Esophagus muscularis mucosa (tissue), 4 donors: ENCODE measurements around the gene ZNF652.

Experiments used
- EP300 ChIP-seq: sonication (generic); formaldehyde crosslinking; IDR thresholded peaks from one replicate; pipeline ENCODE4 v1.6.1; 2017; ENCODE audit warnings: antibody characterized with exemption
- POLR2A ChIP-seq: fragments of 450-650 bp; IDR thresholded peaks from one replicate; pipeline ENCODE4 v1.6.1; 2017; ENCODE audit warnings: antibody characterized with exemption, moderate library complexity, mild to moderate bottlenecking, low read depth
- POLR2AphosphoS5 ChIP-seq, 2 donors: sonication (generic); formaldehyde crosslinking; IDR thresholded peaks; one replicate each; pipeline ENCODE4 v1.6.1; 2017; ENCODE audit warnings: antibody characterized with exemption in 2 of 2
- TF ChIP-seq, protein P1 (sequence below), 3 experiments: fragments of 200-600 bp in 2 of 3; fragments of 450-650 bp in 1 of 3; sonication (generic) in 2 of 3; IDR thresholded peaks; one replicate each; pipeline ENCODE4 v1.5.1; 2017 to 2019; ENCODE audit warnings: antibody characterized with exemption in 3 of 3, mild to moderate bottlenecking in 2 of 3, moderate library complexity in 1 of 3

GRCh38 chr17:49318435-49318965 lies 43.5 kb downstream of the ZNF652 start:
- TF ChIP-seq, protein P1, sequence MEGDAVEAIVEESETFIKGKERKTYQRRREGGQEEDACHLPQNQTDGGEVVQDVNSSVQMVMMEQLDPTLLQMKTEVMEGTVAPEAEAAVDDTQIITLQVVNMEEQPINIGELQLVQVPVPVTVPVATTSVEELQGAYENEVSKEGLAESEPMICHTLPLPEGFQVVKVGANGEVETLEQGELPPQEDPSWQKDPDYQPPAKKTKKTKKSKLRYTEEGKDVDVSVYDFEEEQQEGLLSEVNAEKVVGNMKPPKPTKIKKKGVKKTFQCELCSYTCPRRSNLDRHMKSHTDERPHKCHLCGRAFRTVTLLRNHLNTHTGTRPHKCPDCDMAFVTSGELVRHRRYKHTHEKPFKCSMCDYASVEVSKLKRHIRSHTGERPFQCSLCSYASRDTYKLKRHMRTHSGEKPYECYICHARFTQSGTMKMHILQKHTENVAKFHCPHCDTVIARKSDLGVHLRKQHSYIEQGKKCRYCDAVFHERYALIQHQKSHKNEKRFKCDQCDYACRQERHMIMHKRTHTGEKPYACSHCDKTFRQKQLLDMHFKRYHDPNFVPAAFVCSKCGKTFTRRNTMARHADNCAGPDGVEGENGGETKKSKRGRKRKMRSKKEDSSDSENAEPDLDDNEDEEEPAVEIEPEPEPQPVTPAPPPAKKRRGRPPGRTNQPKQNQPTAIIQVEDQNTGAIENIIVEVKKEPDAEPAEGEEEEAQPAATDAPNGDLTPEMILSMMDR (IDR thresholded peaks at IDR 0.05), result no peak
- no peak for TF ChIP-seq POLR2A
- TF ChIP-seq POLR2AphosphoS5 (IDR thresholded peaks at IDR 0.05), result no peak
- no peak for TF ChIP-seq EP300
